Measurements from ENCODE around the gene CXCR4.

GRCh38 chr2:136139631-136140030 is 21.7 kb upstream of the CXCR4 start:
- TF ChIP-seq POLR2A (IDR thresholded peaks at IDR 0.05; ENCODE audit: low read depth, low read length), result no peak
- no peak for TF ChIP-seq TAF1 (IDR thresholded peaks at IDR 0.05; ENCODE audit: borderline replicate concordance, low read depth, low read length)
